ENCODE measurements around the gene BTG1. TPM values are rescaled to one million over a fixed set of nuclear protein-coding genes. Genes with fewer than 3 reads are reported as not detected.
A peak's percentile ranks its signal among the peaks of the same experiment; 100 is the strongest.

Gene BTG1
- total and polyA plus RNA-seq, 9 of the 15 experiments (the other 6 are each of a cell fraction or from before 2014, with no cell fraction given), result 3.7 to 28.6 (median 7.4) TPM

DNA sequence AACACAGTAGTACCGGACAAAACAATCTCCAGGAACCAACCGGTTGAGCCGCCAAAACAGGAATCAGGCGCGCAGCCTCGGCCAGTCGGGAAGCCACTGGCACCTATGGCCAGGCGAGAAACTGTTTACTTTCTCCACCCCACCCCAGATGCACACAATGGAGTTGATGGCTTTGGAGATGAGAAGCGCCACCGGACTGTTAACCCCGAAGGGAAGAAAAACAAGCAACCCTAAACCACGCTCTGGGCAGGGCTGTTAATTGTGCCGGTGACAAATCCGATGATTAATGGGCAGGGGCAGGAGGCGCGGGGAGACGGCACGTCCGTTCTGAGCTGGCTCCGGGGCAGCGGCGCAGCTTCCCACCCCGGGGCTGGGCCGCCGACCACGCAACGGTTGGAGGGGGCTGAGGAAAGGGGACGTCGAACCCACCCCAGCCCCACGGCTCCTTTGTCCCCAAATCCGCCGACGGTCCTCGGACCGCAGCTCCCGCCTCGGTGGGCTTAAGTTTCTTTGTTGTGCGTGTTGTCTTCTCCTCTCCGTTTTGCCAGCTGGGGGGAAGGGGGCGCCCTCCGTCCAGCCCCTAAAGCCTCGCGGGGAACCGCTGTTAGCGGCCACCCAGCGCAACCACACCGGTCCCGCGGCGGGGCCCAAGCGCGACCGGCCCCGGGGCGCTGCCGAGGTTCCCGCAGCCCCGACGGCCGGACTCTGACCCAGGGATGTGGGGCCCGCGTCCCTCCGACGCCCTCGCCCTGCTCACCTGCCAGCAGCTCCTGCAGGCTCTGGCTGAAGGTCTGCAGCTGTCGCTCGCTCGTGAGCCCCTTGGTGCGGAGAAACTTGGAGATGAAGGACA is 790 bp downstream of the BTG1 start (continued):
- TF ChIP-seq FOXJ3 (CRISPR knock-in tag; IDR thresholded peaks at IDR 0.05) (no peak), MED1 (CRISPR knock-in tag; IDR thresholded peaks at IDR 0.05; ENCODE audit: borderline replicate concordance) (no peak), MECOM (CRISPR knock-in tag; IDR thresholded peaks at IDR 0.05) (no peak), GATA2 (CRISPR knock-in tag; IDR thresholded peaks at IDR 0.05) (no peak), ZBTB7A (IDR thresholded peaks at IDR 0.05; ENCODE audit: borderline replicate concordance, control insufficient read depth, low read depth, low read length) (peak; percentile 72; the same call in 1 of the 2 replicates), CBFB (CRISPR knock-in tag; IDR thresholded peaks at IDR 0.05) (no peak), COPS2 (conservative IDR thresholded peaks at IDR 0.05) (no peak), ZNF253 (CRISPR knock-in tag; conservative IDR thresholded peaks at IDR 0.05) (no peak)
- TF ChIP-seq, protein P1, sequence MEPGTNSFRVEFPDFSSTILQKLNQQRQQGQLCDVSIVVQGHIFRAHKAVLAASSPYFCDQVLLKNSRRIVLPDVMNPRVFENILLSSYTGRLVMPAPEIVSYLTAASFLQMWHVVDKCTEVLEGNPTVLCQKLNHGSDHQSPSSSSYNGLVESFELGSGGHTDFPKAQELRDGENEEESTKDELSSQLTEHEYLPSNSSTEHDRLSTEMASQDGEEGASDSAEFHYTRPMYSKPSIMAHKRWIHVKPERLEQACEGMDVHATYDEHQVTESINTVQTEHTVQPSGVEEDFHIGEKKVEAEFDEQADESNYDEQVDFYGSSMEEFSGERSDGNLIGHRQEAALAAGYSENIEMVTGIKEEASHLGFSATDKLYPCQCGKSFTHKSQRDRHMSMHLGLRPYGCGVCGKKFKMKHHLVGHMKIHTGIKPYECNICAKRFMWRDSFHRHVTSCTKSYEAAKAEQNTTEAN (CRISPR knock-in tag; IDR thresholded peaks at IDR 0.05), result peak; percentile 74; the same call in 1 of the 2 replicates
- TF ChIP-seq, protein P2, sequence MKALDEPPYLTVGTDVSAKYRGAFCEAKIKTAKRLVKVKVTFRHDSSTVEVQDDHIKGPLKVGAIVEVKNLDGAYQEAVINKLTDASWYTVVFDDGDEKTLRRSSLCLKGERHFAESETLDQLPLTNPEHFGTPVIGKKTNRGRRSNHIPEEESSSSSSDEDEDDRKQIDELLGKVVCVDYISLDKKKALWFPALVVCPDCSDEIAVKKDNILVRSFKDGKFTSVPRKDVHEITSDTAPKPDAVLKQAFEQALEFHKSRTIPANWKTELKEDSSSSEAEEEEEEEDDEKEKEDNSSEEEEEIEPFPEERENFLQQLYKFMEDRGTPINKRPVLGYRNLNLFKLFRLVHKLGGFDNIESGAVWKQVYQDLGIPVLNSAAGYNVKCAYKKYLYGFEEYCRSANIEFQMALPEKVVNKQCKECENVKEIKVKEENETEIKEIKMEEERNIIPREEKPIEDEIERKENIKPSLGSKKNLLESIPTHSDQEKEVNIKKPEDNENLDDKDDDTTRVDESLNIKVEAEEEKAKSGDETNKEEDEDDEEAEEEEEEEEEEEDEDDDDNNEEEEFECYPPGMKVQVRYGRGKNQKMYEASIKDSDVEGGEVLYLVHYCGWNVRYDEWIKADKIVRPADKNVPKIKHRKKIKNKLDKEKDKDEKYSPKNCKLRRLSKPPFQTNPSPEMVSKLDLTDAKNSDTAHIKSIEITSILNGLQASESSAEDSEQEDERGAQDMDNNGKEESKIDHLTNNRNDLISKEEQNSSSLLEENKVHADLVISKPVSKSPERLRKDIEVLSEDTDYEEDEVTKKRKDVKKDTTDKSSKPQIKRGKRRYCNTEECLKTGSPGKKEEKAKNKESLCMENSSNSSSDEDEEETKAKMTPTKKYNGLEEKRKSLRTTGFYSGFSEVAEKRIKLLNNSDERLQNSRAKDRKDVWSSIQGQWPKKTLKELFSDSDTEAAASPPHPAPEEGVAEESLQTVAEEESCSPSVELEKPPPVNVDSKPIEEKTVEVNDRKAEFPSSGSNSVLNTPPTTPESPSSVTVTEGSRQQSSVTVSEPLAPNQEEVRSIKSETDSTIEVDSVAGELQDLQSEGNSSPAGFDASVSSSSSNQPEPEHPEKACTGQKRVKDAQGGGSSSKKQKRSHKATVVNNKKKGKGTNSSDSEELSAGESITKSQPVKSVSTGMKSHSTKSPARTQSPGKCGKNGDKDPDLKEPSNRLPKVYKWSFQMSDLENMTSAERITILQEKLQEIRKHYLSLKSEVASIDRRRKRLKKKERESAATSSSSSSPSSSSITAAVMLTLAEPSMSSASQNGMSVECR (CRISPR knock-in tag; IDR thresholded peaks at IDR 0.05), result peak; percentile 17; the same call in 1 of the 2 replicates
- TF ChIP-seq, protein P3, sequence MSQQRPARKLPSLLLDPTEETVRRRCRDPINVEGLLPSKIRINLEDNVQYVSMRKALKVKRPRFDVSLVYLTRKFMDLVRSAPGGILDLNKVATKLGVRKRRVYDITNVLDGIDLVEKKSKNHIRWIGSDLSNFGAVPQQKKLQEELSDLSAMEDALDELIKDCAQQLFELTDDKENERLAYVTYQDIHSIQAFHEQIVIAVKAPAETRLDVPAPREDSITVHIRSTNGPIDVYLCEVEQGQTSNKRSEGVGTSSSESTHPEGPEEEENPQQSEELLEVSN (IDR thresholded peaks at IDR 0.05; ENCODE audit: borderline replicate concordance in 1 of 2, extremely low read depth in 1 of 2, insufficient read depth in 1 of 2, insufficient read length in 1 of 2, low read depth in 1 of 2, low read length in 1 of 2, poor library complexity in 1 of 2, severe bottlenecking in 1 of 2), result peak in 1 of 2 experiments; percentile 8
- TF ChIP-seq, protein P4, sequence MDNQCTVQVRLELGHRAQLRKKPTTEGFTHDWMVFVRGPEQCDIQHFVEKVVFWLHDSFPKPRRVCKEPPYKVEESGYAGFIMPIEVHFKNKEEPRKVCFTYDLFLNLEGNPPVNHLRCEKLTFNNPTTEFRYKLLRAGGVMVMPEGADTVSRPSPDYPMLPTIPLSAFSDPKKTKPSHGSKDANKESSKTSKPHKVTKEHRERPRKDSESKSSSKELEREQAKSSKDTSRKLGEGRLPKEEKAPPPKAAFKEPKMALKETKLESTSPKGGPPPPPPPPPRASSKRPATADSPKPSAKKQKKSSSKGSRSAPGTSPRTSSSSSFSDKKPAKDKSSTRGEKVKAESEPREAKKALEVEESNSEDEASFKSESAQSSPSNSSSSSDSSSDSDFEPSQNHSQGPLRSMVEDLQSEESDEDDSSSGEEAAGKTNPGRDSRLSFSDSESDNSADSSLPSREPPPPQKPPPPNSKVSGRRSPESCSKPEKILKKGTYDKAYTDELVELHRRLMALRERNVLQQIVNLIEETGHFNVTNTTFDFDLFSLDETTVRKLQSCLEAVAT (IDR thresholded peaks at IDR 0.05), result peak; percentile 34 to 70; a peak in 2 of 4 replicates
- TF ChIP-seq, protein P5, sequence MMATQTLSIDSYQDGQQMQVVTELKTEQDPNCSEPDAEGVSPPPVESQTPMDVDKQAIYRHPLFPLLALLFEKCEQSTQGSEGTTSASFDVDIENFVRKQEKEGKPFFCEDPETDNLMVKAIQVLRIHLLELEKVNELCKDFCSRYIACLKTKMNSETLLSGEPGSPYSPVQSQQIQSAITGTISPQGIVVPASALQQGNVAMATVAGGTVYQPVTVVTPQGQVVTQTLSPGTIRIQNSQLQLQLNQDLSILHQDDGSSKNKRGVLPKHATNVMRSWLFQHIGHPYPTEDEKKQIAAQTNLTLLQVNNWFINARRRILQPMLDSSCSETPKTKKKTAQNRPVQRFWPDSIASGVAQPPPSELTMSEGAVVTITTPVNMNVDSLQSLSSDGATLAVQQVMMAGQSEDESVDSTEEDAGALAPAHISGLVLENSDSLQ (IDR thresholded peaks at IDR 0.05), result peak; percentile 92

All from K562 (cell line).